Skeletal muscle cell (primary cell): ENCODE measurements around the gene SP8.

Experiments
- DNase-seq: peaks from one replicate; pipeline ENCODE4 v3.0.0-alpha.2; 2010; ENCODE audit warnings: low read depth
- H3K4me3 ChIP-seq: 2 replicates; pipeline ENCODE4 v1.5.1; 2011; ENCODE audit warnings: low read depth, mild to moderate bottlenecking, control low read depth, low read length, moderate library complexity

SP8 gene

GRCh38 chr7:20795881-20796280, 9.2 kb upstream of the SP8 start:
- no peak overlapping the region for H3K4me3 ChIP-seq

GRCh38 chr7:20795361-20795760, 8.7 kb upstream of the SP8 start:
- no peak overlapping the region for H3K4me3 ChIP-seq
- DNase-seq = no peak

More at GRCh38 chr7:20795881-20796280, 9.2 kb upstream of the SP8 start:
- DNase-seq = no peak

- no peak for DNase-seq
- no peak overlapping the region for H3K4me3 ChIP-seq
Measured at GRCh38 chr7:20794676-20795075, 8.0 kb upstream of the SP8 start.

GRCh38 chr7:20793694-20794394, 7.2 kb upstream of the SP8 start:
- DNase-seq = no peak
- no peak overlapping the region for H3K4me3 ChIP-seq

GRCh38 chr7:20793248-20793647, 6.6 kb upstream of the SP8 start:
- H3K4me3 ChIP-seq = no peak overlapping the region
- DNase-seq = no peak

GRCh38 chr7:20791538-20792434, 5.1 kb upstream of the SP8 start:
- DNase-seq = no peak
- no peak overlapping the region for H3K4me3 ChIP-seq

GRCh38 chr7:20790375-20790774, 3.7 kb upstream of the SP8 start:
- DNase-seq = no peak
- no peak overlapping the region for H3K4me3 ChIP-seq

GRCh38 chr7:20788420-20788990, 1.8 kb upstream of the SP8 start:
- DNase-seq = no peak

GRCh38 chr7:20787660-20788419, 1.2 kb upstream of the SP8 start:
- DNase-seq = no peak
- no peak overlapping the region for H3K4me3 ChIP-seq

More at GRCh38 chr7:20788420-20788990, 1.8 kb upstream of the SP8 start:
- no peak overlapping the region for H3K4me3 ChIP-seq

GRCh38 chr7:20786421-20786778, 286 bp downstream of the SP8 start:
- no peak for DNase-seq
- peak overlapping the region; percentile 49 for H3K4me3 ChIP-seq

- H3K4me3 ChIP-seq = peak overlapping the region; percentile 49
- DNase-seq = no peak
Measured at GRCh38 chr7:20786049-20786412, 655 bp downstream of the SP8 start.

GRCh38 chr7:20785157-20786048, 1.3 kb downstream of the SP8 start:
- H3K4me3 ChIP-seq = peak overlapping the region; percentile 49
- DNase-seq = no peak

GRCh38 chr7:20784388-20785156, 2.1 kb downstream of the SP8 start:
- DNase-seq = no peak
- peak overlapping the region; percentile 20 for H3K4me3 ChIP-seq

GRCh38 chr7:20783700-20784387, 2.8 kb downstream of the SP8 start:
- no peak for DNase-seq
- no peak overlapping the region for H3K4me3 ChIP-seq

GRCh38 chr7:20783125-20783699, 3.5 kb downstream of the SP8 start:
- no peak overlapping the region for H3K4me3 ChIP-seq
- no peak for DNase-seq

- no peak for DNase-seq
- H3K4me3 ChIP-seq = no peak overlapping the region
Measured at GRCh38 chr7:20779041-20779440, 7.6 kb downstream of the SP8 start.

- DNase-seq = no peak
- peak overlapping the region; percentile 45 for H3K4me3 ChIP-seq
Measured at GRCh38 chr7:20778063-20778721, 8.5 kb downstream of the SP8 start.
